GM18868 (cell line): Measurements from ENCODE around the gene SPAG9.
A peak's percentile ranks its signal among the peaks of the same experiment; 100 is the strongest.
"Not testable (repeated sequence)": the region's sequence is repeated elsewhere in the genome, so short reads cannot be mapped to it uniquely, and the experiment has no call there.

Experiments
- ATAC-seq: cut with Tn5 transposase; IDR thresholded peaks from one replicate; pipeline ENCODE4 v1.9.1; 2021; ENCODE audit warnings: mild to moderate bottlenecking, moderate library complexity; ENCODE audit not compliant: unreplicated experiment

SPAG9 gene

DNA sequence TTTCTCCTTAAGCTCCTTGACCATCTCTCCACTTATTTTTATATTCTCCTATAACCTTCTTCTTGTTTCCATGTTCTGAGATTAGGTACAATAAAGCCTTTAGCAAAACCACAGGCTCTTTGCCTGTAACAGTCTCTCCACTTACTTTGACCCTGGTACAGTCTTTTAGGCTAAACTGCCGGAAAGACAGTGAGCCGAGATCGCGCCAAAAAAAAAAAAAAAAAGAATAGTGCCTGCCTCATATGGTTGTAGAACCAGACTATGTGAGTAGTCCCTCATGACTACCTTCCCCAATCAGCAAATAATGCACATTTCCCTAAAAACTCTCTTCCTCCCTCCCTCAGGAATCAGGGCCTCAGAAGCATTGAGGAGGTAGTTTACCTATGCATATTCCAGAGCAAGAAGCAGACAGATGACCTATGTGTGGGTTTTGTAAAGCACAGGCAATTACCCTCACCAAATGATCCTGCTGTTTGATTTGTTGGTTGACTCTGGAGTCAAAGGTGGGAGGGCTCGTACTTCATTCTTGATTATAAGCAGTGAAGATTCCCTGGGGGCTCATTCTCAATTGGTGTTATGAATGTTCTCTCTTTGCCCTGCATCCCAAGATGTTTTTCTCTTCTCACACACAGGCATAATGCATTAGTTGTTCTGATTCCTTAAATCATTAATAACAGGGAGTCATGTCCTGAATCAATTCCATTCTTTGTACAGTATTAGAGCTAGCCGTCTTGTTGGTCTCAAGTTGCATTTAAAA, 23.8 kb upstream of the SPAG9 start:
- no peak for ATAC-seq

DNA sequence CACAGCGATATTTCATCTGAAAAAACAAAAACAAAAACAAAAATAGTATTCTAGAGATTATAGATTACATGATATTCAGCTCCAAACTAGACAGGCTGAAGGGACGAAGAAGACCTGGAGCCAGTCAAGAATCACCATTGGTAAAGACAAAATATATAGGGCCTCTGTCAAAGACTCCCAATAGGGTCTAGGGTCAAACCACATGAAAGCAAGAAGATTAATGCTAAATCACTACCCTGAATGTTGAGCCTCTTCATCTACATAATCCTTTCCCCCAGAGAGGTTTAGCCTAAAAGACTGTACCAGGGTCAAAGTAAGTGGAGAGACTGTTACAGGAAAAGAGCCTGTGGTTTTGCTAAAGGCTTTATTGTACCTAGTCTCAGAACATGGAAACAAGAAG, 21.9 kb upstream of the SPAG9 start:
- no peak for ATAC-seq

DNA sequence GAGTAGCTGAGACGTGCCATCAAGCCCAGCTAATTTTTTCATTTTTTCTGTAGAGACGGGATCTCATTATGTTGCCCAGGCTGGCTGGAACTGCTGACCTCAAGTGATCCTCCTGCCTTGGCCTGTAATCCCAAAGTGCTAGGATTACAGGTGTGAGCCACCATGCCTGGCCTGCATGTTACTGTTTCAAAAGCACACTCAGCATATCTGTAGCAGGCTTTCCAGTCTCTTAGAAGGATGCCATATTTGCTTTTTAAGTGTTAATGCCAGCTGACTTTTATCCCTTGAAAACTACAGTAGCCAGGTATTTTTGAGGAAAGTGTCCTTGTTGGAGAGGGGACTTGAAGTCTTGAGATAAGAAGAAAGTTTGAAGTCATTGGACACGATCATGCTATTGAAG, 15.3 kb upstream of the SPAG9 start:
- no peak for ATAC-seq

DNA sequence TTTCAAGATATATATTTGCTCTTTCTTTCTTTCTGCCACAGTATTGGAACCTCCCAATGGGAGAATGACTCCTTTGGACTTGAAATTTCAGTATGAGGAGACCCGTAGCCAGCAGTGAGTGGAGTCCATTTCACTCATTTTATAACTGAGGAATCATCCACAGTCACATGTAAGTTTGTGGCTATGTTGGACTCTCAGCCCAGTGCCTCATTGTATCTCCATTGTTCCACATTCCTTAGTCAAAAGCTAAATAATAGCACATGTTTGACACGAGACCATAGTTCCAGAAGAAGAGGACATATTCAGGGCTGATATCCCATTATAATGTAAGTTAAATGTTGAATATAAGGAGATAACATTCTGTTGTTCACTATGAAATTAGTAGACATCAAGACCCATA, 12.7 kb upstream of the SPAG9 start:
- no peak for ATAC-seq

DNA sequence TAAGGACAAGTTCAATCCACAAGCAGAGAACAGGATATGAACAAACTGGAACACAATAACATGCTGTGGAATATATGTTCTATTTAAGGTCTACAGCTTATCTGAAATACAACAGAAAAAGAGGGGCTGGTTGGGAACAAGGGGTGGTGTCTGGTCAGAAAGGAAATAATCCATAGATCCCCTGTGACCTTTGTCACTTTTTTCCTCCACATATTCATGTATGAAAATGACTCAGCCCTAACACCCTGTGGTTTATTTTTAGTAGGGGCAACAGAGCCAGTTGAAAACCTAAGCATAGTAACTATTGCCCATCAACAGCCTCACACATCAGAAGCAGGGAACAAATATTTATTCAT, 12.3 kb upstream of the SPAG9 start:
- ATAC-seq, result no peak

DNA sequence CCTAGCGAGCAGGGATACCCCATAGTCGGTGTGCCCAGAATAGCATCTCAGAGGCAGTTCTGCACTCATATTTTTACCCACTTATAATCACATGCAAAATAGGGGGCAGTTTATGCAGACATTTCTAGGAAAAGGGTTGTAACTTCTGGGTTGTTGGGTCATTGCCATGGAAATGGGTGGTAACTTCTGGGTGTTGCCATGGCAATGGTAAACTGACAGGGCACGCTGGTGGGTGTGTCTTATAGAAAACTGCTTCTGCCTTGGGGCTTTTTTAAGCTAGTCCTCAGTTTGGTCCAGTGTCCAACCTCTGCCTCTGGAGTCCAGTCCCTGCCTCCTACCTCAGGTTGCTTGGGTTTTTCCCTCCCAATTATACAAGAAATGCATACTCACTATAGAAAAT, 7.4 kb upstream of the SPAG9 start:
- no peak for ATAC-seq

DNA sequence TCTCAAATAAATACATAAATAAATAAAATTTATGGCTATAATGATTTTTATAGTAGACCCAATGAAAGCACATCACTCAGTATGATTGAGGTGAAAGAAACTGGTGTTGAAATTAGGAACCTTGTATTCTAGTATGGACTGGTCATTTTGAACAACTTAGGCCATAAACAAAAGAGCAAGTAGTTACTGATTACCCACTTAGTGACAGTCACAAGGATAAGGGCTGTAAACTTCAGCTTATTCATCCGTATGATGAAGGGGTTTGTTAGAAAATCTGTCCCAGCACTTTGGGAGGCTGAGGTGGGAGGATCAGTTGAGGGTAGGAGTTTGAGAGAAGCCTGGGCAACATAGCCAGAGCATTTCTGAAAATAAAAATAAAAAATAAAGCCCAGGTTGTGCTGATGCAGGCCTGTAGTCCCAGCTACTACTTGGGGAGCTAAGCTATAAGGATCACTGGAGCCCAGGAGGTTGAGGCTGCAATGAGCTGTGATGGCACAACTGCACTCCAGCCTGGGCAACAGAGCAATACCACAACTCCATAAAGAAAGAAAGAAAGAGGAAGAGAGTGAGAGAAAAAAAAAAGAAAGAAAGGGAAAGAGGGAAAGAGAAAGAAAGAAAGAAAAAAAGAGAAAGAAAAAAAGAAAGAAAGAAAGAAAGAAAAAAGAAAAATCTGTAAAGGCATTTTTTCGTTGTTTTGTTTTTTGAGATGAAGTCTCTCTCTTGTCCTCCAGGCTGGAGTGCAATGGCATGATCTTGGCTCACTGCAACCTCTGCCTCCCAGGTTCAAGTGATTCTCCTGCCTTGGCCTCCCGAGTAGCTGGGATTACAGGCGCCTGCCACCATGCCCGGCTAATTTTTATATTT, 4.2 kb upstream of the SPAG9 start:
- ATAC-seq, result no peak

DNA sequence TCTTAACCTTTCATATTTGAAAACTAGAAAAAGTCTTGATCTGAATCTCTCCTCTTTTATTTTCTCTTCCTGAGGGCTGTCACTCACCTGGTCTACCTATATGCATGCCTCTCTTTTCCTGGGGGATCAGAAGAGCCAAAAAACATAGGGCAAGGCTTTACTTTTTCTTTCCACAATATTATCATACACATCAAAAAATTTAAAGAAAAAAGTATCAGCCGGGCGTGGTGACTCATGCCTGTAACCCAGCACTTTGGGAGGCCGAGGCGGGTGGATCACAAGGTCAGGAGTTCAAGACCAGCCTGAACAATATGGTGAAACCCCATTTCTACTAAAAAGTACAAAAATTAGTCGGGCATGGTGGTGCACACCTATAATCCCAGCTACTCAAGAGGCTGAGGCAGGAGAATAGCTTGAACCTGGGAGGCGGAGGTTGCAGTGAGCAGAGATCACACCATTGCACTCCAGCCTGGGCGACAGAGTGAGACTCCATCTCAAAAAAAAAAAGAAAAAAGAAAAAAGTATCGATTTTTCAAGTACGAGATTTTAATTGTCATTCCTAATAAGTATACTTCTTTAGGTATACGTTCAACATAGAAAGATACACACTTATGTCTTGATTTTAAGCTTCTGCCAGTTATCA, 1.9 kb upstream of the SPAG9 start:
- ATAC-seq, result not testable (repeated sequence)

DNA sequence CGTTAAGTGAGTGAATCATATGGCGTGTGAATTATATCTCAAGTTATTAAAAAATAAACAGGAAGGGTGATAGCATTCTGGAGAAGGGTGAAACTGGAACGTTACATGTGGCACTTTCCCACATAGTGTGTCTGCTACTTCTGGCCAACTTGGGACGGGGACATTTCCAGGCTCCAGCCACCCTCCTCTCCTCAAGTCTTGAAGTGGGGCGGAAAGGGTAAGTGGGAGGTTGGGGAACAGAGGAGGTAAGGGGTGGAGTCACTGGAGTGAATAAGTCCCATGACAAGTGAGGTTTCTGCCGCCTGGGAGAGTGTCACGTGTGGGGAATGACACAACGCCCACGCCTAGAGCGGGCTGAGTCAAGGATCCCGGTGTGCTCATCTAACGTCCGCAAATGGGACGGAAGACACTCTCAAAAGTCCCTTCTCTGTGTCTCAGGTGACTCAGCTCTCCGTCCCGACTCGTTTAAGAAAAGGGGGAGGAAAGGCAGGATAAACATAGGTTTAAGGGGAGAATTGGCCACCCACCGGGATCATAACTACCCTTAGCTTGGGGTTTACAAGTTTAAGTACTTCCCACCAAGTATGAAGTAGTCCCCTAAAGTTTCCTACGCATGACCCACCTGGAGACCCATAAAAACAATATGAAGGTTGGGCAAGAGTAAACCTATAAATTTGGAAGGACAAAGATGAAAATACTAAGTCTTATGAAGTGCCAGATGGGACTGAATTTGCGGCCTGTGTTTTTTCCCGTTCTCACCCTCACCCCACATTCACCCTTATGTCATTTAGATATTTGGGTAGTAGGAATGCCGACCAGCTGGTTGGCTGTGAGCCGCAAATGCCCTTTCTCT, 1.2 kb upstream of the SPAG9 start:
- peak; percentile 58 for ATAC-seq

DNA sequence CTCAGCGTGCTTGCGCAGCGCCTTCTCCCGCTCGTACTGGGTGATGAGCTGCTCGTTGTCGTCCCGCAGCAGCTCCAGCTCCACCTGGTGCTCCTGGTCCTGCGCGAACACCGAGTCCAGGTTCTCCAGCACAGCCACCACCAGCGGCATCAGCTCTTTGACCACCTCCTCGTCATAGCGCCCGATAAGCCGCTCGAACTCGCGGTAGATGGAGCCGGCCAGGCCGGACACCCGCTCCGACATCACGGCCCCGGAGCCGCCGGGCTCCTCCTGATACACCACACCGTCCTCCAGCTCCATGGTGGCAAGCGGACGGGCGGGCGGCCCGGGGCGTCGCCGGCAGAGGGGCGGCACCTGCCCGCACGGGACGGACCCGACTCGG, 320 bp downstream of the SPAG9 start:
- peak; percentile 22 for ATAC-seq

DNA sequence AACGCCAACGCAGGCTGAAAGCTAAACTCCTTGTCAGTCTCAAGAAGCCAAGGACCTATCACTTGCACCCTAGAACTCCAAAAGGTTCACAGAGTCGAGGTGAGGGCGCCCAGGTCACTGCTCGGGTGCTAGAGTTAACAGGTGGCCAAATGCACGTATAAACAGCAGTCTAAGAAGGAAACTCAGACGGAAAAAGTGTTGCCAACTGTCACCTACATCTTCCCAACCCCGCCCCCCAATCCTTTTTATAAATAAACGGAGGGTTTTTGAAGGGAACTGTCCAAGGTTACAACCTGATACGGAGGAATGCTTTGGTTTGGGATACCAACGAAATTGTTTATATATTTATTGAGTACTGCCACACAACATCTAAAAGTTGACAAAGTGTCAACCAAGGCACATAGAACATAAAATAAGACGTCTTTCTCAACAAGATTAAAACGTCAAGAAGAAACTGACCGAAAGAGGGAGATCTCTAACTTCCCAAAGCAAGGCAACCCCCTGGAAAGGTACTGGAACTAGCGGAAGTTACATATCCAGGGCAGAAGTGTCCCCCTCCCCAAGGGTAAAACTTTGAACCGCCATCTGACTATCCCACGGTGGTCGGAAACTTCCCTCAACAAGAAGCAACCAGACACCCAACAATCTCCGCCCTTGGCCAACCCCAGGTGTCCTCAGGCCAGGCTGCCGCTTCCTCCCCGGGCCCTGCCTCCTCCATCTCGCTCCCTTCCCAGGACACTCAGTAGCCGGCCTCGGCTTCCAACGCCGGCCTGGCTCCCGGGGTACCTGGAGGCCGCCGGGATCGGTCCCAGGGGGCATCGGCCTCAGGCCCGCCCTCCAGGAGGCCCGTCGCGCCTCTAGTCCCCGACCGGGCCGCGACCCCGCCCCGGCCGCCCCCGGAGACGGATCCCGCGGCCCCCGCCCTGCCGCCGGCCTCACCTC, 982 bp downstream of the SPAG9 start:
- ATAC-seq, result peak; percentile 12

DNA sequence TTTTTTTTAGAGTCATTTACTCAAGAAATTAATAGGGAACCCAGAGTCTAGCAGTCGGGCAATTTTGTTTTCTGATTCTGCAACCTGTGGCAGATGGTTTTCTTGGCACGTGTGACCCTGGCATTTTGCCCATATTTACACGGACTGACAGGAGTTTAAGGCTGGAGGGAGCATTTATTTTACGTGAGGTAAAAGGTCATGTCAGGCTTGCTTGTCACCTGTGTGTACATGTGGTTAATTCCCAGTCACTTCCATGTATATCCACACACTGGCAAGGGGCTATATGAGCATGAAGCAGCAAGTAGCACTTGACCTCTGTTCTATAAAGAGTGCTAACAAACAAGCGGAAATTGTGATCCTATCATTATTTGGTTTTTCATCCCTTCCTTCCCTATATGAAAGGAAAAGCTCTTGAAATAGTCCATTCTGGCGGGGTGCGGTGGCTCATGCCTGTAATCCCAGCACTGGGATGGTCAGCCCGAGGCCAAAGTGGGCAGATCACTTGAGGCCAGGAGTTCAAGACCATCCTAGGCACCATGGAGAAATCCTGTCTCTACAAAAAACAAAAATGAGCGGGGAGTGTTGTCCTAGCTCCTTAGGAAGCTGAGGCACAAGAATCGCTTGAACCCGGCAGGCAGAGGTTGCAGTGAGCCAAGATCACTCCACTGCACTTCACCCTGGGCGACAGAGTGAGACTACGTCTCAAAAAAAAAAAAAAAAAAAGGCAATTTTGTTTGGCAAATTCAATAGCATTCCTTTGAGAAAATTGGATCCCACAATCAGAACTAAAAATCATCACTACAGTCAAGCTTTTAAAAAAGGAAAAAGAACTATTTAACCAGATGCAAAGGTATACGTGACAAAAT, 2.1 kb downstream of the SPAG9 start:
- no peak for ATAC-seq

DNA sequence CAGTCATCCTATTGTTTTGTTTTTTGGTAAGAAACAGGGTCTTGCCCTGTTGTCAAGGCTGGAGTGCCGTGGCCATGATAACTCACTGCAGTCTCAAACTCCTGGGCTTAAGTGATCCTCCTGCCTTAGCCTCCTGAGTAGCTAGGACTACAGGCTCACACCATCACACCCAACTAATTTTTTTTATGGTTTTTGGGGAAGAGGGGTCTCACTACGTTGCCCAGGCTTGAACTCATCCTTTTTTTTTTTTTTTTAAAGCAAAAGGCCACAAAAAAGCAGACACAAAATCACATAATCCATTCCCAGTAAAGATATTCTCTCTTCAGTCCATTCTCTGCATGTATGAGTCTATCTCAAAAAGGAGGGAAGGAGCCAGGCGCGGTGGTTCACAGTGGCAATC, 5.5 kb downstream of the SPAG9 start:
- no peak for ATAC-seq

DNA sequence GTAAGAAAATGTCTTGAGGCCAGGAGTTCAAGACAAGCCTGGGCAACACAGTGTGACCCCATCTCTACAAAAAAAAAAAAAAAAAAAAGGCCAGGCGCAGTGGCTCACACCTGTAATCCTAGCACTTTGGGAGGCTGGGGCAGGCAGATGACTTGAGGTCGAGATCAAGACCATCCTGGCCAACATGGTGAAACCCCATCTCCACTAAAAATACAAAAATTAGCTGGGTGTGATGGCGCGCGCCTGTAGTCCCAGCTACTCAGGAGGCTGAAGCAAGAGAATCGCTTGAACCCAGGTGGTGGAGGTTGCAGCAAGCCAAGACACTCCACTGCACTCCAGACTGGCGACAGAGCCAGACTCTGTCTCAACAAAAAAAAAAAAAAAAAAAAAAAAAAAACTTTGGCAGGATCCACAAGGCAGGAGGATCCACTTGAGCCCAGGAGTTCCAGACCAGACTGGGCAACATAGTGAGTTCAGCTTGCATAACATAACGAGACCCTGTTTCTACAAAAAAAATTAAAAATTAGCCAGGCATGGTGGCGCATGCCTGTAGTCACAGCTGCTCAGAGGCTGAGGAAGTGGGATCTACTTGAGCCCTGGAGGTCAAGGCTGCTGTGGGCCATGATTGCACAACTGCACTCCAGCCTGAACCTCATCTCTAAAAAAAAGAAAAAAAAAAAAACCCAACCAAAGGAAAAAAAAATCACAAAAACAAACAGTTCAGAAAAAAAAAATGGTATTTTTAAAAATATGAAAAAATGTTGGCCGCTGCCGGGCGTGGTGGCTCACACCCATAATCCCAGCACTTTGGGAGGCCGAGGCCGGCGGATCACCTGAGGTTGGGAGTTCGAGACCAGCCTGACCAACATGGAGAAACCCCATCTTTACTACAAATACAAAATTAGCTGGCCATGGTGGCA, 8.1 kb downstream of the SPAG9 start:
- ATAC-seq, result not testable (repeated sequence)

DNA sequence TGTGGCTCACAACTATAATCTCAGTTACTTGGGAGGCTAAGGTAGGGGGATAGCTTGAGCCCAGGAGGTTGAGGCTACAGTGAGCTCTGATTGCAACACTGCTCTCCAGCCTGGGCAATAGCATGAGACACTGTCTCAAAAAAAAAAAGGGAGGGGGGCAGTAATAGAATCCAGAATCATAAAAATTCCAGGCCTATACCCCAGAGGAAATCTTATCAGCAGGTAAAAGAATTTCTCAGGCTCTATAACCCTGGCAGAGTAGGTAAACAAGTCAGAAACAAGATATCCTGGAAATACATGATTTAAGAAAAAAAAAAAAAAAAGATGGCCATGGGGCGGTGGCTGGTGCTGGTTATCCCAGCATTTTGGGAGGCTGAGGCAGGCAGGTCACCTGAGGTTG, 12.9 kb downstream of the SPAG9 start:
- ATAC-seq, result no peak

DNA sequence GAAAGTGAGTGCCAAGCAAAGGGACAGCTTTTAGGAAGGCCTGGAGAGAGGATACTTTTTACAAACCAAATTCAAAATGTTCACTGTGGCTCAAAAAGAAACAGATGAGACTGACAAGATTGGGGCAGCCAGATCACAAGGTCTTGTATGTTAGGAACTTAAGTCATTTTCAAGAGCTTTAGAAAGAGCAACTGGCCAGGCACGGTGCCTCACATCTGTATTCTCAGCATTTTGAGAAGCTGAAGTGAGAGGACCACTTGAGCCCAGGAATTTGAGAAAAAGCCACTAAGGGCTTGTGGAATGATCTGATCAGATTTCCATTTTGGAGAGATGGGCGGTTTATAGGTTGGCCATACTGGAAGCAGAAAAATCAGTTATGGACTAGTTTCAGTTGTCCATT, 17.2 kb downstream of the SPAG9 start:
- ATAC-seq, result no peak

DNA sequence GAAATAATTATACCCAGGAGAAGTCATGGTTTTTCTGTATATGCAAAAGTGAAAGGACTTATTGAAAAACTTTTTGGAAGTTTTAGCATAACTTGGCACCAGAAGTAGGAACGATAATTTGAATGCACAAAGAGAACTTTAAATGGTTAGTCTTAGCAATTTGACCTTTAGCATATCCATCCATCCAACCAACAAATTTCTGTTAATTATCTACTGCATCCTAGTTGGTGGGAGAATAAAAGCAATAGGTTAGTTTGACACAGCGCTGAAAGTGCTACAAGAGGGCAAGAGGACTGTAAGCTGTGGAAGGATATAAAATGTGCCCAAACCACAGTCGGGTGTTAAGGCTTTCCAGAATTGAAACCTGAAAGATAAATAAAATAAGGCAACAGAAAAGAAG, 17.6 kb downstream of the SPAG9 start:
- ATAC-seq, result no peak
